ENCODE results near the gene AQP9.

The AQP9 gene

DNA sequence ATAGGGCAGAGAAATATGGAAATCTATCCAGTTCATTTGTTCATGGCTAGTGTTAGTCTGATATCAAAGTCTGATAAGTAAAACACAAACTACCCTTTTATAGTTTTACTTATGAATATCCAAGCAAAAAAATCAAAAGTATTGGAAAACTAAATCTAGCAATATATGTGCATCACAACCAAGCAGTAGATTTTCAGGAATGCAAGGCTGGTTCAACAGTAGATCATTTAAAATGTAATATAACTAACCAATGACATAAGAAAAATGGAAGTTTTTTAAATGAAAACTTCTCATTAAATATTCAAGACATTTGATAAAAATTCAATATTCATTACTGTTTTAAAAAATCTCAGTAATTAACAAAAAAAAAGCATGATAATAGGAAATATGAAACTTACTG is 12.8 kb upstream of the AQP9 start:
- H3K27me3 Mint-ChIP-seq = peaks cover 8% of the 10 kb centered on the region
- no peak overlapping the region for H3K27ac Mint-ChIP-seq
- H3K36me3 Mint-ChIP-seq = no peaks in the 10 kb centered on the region
- no peak for ATAC-seq
- no peak overlapping the region for H3K4me3 Mint-ChIP-seq
- H3K9me3 Mint-ChIP-seq = no peaks in the 10 kb centered on the region
- H3K4me1 Mint-ChIP-seq = no peaks in the 10 kb centered on the region

DNA sequence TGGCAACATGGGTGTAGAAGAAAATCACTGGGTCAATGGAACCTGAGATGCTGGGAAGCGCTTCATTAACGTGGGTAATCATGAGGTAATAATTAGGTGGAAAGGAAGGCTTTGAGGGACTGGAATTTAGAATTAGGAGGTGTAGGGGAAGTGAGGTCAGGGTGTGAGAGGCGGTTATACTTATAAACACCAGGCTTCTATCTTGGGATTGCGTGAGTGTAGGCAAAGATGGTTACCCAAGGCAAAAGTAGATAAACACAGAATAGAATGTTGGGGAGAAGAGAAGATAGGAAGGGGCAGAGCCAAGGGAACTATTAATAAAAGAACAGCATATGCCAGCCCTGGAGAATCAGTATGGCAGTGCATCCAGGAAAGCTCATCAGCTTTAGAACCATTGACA is 3.3 kb upstream of the AQP9 start:
- no peaks in the 10 kb centered on the region for H3K9me3 Mint-ChIP-seq
- no peak for ATAC-seq

DNA sequence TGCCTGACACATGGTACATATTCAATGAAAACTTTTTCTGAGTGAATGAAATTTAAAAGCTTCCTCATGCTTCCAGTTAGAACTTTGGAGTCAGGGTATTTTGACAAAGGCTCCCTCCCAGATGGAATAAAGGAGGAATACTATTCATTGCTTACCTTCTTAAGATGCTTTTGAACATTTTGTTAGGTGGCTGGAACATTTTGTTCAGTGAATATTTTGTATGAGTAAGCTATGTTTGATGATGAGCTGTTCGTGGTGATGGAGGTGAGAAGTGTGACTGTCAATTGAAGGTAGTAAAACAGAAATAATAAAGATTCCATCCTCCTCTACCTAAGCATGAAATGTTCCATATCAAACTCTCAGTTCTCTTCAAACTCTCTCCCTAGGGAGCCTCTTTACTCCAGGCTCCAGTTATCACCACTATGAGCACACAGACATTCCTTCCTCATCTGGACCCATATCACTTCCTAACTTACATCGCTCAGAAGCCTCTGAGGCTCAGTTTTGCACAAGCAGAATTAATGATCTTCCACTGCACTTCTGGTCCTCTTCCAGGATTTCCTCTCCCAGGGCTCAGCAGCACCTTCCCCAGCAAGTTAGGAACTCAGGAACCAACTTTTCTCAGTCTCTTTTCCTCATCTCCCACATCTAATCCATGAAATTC is 2.5 kb upstream of the AQP9 start:
- H3K4me1 Mint-ChIP-seq = no peaks in the 10 kb centered on the region
- no peaks in the 10 kb centered on the region for H3K9me3 Mint-ChIP-seq
- H3K4me3 Mint-ChIP-seq = no peak overlapping the region
- H3K27me3 Mint-ChIP-seq = no peaks in the 10 kb centered on the region
- ATAC-seq = no peak
- no peak overlapping the region for H3K27ac Mint-ChIP-seq
- H3K36me3 Mint-ChIP-seq = no peaks in the 10 kb centered on the region

More for the DNA sequence above, 3.3 kb upstream of the AQP9 start:
- Mint-ChIP-seq H3K4me3 (no peak overlapping the region), H3K27ac (no peak overlapping the region), H3K27me3 (no peaks in the 10 kb centered on the region), H3K36me3 (no peaks in the 10 kb centered on the region), H3K4me1 (no peaks in the 10 kb centered on the region)

DNA sequence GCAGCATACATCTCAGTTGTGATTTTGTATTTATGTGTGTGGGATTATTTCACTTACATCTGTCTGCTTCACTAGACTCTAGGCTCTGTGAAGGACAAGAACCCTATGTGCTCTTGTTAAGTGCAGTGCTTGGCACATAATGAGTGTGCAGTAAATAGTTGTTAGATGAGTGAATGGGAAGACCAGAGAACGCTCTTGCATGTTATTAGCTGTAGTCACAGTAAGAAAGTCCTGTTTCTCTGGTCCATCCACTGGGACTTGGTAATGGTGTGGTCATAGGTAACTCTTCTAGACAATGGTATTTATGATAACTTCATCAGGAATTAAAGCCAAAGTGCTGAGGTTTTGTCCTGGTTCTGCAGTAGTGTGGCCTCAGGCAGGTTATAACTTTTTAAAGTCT is 1.4 kb upstream of the AQP9 start:
- no peak for ATAC-seq
- Mint-ChIP-seq H3K4me1 (no peaks in the 10 kb centered on the region), H3K27ac (no peak overlapping the region), H3K9me3 (no peaks in the 10 kb centered on the region), H3K36me3 (no peaks in the 10 kb centered on the region), H3K4me3 (no peak overlapping the region), H3K27me3 (no peaks in the 10 kb centered on the region)

DNA sequence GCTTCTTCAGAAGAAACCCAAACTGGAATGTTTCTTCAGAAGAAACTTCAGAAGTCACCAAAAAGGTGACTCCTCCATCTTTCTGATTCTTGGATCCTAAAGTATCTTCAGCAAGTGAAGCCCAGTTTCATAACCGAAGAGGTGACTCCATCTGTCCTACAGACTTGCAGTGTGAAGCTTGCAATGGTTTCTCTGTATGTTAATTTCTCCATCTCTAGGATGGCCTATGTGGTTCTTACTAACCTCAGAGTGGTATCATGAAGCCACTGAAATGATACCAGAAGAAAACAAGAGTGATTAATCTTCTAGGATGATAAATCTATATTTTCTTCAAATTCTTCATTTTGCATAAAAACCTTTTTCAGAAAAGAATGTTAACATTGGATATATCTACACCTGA is 495 bp upstream of the AQP9 start:
- H3K27me3 Mint-ChIP-seq = no peaks in the 10 kb centered on the region

DNA sequence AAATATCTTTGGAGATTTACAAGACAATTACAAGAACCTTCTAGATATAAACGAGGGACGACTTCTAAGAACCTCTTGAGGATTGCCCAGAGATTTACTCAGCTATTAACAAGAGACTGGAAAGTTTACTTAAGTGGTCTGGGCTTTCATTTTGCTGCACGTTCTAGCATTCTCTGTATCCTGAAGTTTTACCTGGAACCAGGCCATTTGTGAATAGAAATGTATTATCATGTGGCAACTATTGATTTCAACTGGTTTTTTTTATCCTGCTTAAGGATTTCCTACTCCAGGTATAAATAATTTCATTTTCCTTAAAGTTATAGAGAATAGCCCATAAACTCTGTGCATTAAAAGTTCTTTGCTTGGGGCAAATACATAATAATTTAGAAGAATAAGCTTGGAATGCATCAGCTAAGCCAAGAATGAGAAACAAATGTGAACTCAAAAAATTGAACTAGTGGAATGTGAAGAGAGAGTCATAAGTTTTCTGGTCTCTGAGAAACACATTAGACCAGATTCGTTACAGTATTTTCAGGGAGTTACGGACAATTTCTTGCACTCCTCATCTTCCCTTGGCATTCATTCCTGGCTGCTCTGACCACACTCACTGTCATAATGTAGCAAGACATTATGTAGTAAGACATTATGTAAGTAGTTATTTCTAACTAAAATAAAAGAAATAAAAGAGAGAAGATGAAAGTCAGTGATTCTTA is 1.3 kb downstream of the AQP9 start:
- no peak for ATAC-seq
- Mint-ChIP-seq H3K9me3 (no peaks in the 10 kb centered on the region), H3K27ac (no peak overlapping the region), H3K36me3 (no peaks in the 10 kb centered on the region), H3K4me1 (no peaks in the 10 kb centered on the region), H3K4me3 (no peak overlapping the region), H3K27me3 (no peaks in the 10 kb centered on the region)

More for the DNA sequence above, 495 bp upstream of the AQP9 start:
- no peak overlapping the region for H3K27ac Mint-ChIP-seq
- H3K4me3 Mint-ChIP-seq = no peak overlapping the region
- no peaks in the 10 kb centered on the region for H3K36me3 Mint-ChIP-seq
- H3K9me3 Mint-ChIP-seq = no peaks in the 10 kb centered on the region
- no peak for ATAC-seq
- H3K4me1 Mint-ChIP-seq = no peaks in the 10 kb centered on the region

DNA sequence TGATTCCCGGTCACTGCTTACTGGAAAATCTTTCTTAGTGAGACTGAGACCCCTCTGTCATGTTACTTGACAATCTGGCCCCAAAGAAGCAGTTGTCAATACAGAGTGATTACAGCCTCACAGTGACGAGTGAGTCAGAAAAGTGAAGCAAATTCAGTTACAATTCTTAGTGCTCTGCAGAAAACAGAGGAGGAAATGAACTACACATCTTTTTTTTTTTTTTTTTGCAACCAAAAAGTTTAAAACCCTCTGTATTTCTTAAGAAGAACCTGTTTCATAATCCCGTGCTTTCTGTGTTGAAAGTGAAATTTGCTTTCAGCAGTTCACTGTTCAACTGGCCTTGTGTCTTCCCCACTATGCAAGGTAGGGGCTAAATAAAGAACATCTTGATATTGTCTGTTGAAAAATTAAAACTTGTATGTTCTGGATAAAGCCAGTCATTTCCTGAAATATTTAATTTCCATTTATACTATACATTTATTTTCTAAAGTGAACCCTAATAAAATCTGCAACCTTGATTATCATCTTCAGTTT is 1.9 kb downstream of the AQP9 start:
- Mint-ChIP-seq H3K4me3 (no peak overlapping the region), H3K9me3 (no peaks in the 10 kb centered on the region), H3K4me1 (no peaks in the 10 kb centered on the region), H3K36me3 (no peaks in the 10 kb centered on the region), H3K27ac (no peak overlapping the region), H3K27me3 (no peaks in the 10 kb centered on the region)
- ATAC-seq = no peak

DNA sequence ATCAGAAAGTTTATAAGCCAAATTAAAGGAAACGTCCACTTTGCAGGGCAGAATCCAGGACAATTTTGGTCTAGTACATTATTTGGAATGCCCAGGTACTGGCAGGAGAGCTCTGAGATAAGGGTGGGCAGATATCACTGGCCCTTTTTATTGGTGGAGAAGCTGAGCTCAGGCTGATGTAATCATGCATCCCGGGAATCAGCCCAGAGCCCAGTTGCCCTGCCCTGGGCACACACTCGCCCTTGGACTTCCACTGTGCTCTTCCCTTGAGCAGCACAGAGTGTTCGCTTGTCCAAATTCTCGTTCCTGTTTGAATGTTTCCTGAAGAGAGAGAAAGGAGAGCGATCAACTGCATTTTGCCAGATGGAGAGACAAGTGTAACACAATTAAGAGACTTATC is 3.7 kb downstream of the AQP9 start:
- no peak for ATAC-seq
- Mint-ChIP-seq H3K27me3 (peaks cover 13% of the 10 kb centered on the region), H3K4me3 (no peak overlapping the region), H3K36me3 (no peaks in the 10 kb centered on the region), H3K4me1 (peaks cover 7% of the 10 kb centered on the region), H3K27ac (no peak overlapping the region), H3K9me3 (no peaks in the 10 kb centered on the region)

DNA sequence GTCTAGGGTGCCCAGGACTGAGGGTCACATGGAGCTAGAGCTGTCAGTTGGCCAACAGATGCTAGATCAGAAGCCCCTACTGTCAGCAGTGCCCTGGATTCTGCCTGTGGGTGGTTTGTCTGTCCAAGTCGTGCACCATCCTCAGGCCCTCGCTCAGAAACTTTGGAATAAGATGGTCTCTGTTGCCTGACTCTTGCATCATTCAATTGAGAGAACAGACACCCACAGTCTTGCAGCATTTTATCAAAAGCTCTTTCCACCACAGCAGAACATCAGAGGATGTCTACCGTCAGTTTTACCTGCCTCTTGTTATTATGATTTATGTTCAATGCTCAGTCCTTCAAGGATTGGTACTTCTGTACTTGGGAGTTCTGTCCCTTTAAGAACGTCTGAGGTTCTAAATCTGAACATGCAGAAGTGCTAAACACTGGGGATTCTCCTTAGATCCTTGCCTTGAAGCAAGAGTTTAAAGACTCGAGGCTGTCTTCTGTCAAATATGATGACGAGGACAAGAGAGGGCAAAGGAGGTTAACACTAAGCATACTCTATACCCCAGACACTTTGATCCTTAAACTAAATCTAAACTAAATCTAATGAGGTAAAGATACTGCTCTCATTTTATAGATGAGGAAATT is 4.8 kb downstream of the AQP9 start:
- no peak overlapping the region for H3K27ac Mint-ChIP-seq
- peaks cover 13% of the 10 kb centered on the region for H3K27me3 Mint-ChIP-seq
- H3K36me3 Mint-ChIP-seq = no peaks in the 10 kb centered on the region
- H3K4me3 Mint-ChIP-seq = no peak overlapping the region
- peaks cover 7% of the 10 kb centered on the region for H3K4me1 Mint-ChIP-seq
- ATAC-seq = no peak
- H3K9me3 Mint-ChIP-seq = no peaks in the 10 kb centered on the region

DNA sequence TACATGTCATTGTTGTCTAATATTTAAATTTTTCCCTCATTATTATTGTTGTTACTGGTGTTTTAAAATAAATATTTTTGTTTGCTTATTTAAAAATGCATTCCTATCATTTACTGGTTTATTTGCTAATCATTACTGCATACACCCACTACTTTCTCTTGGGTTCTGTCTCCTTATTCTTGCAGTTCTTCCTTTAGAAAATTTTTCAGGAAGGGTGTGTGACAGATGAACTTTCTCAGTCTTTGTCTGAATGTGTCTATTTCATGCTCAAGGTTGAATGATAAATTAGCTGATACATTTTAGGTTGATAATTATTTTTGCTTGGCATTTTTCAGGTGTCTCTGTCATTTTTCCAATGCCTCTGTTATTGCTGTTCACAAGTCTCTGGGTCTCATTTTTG is 7.4 kb downstream of the AQP9 start:
- Mint-ChIP-seq H3K27me3 (peaks cover 13% of the 10 kb centered on the region), H3K9me3 (no peaks in the 10 kb centered on the region), H3K27ac (no peak overlapping the region), H3K4me1 (peaks cover 7% of the 10 kb centered on the region), H3K36me3 (no peaks in the 10 kb centered on the region), H3K4me3 (no peak overlapping the region)
- no peak for ATAC-seq

DNA sequence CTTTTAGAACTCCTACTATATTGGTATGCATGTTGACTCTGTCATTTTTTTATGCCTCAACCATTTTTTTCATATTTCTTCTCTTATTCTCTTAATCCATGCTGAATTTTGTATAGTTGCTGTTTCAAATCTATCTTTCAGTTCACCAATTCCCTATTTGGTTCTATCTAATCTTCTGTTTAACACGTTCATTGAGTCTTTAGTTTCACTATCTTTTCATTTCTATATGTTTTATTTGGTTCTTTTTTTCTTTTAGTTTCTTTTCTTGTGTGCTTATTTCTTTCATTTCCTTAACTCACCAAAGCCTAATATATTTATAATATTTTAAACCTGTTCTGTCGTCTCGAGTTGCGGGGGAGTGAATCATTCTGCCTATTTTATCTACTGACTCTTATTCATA is 8.0 kb downstream of the AQP9 start:
- Mint-ChIP-seq H3K4me3 (no peak overlapping the region), H3K4me1 (peaks cover 7% of the 10 kb centered on the region), H3K27ac (no peak overlapping the region), H3K9me3 (no peaks in the 10 kb centered on the region), H3K27me3 (peaks cover 13% of the 10 kb centered on the region), H3K36me3 (no peaks in the 10 kb centered on the region)
- ATAC-seq = no peak

DNA sequence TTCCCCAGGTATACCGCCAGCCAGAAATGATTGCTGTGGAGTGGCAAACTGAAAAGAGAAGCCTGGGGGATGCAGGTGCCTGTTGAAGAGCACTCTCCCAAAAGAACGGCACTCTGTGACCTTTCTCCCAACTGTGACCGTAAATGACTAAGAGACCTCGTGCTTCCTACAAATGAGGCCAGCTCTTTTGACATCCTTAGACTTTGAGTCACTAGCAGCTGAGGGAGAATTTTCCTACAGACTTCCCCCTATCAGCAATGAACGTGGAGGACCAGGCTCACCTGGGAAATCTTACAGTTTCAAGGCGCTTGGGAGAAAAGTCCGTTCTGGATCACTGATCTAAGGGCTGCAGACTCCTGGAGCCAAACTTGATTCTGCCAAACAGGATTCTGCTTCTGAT is 8.6 kb downstream of the AQP9 start:
- no peaks in the 10 kb centered on the region for H3K36me3 Mint-ChIP-seq
- no peak overlapping the region for H3K27ac Mint-ChIP-seq
- peaks cover 13% of the 10 kb centered on the region for H3K27me3 Mint-ChIP-seq
- ATAC-seq = no peak
- H3K4me1 Mint-ChIP-seq = peaks cover 7% of the 10 kb centered on the region
- H3K9me3 Mint-ChIP-seq = no peaks in the 10 kb centered on the region
- H3K4me3 Mint-ChIP-seq = no peak overlapping the region

DNA sequence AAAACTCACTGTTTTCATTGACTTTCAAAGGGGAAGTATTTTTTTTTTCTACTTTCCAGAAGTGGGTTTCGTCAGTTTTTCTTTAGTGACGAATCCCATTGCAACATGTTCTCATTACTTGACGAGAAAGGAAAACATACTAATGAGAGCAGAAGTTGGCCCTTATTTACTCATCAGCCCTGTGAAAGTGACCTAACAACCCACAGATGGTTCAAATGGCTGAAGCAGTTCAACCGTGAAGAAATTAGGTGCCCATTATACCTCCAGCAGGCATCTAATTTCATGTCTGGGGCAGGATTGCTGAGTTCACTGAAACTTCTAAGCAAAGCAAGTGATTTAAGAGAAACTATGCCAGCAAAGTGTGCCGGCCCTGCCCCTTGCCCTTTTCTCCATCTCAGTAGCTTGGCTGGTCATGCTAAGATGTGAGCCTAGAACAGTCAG is 9.0 kb downstream of the AQP9 start:
- Mint-ChIP-seq H3K9me3 (no peaks in the 10 kb centered on the region), H3K27me3 (peaks cover 13% of the 10 kb centered on the region), H3K4me3 (no peak overlapping the region), H3K27ac (no peak overlapping the region), H3K36me3 (no peaks in the 10 kb centered on the region), H3K4me1 (peaks cover 7% of the 10 kb centered on the region)
- no peak for ATAC-seq

DNA sequence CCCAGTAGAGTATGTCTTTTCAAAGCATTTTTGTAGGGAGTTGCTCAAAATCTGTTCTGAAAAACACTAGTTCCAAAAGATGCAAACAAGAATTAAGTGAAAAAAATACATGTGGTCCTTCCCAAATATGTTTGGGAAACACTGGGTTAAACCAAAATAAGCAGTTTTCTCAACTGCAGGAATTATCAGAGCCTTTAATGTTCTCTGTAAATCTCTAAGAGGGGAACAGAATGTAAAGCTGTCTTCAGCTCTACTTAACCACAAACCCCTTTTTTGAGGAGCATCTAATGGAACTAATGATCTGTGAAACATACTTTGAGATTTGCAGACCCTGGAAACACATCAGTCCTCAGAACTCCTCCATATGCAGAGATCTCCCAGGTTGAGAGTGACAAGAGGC is 9.9 kb downstream of the AQP9 start:
- no peaks in the 10 kb centered on the region for H3K9me3 Mint-ChIP-seq
- no peak overlapping the region for H3K27ac Mint-ChIP-seq
- H3K36me3 Mint-ChIP-seq = no peaks in the 10 kb centered on the region
- peaks cover 7% of the 10 kb centered on the region for H3K4me1 Mint-ChIP-seq
- ATAC-seq = no peak
- peaks cover 13% of the 10 kb centered on the region for H3K27me3 Mint-ChIP-seq
- no peak overlapping the region for H3K4me3 Mint-ChIP-seq

DNA sequence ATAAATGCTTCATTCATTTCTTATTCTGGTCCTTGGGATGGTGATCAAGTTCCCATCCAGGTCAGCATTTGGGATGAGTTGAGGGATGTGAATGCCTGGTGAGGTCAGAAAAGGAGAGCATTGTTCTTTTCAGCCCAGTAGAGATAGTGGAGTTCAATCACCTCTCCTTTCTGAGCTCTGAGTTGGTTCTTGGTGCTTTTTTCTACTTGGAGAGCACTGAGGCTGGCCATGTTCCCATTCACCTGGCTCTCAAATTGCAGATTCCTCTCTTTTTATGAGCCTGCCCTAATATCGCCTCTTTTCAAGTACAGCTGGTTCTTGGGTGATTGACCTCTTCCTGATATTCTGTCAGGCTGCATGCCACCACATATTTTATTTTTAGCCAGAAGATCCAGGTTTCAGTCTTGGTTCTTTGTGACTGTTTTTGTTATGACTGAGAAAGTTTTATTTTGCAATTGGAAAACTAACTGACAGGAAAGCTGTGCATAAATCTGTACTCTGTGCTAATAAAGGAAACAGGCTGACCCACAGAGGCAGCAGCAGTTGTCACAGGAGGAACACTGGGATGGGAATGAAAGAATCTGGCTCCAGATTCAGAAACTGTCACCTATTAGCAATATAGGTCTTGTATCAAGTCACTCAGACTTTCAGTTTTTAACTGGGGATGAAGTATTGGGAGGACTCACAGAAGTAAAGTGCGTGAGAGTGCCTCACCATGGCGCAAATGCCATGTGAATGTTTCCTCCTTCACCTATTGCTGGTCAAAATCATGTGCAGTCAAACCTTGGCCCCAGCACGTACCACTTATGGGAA is 10.7 kb downstream of the AQP9 start:
- Mint-ChIP-seq H3K4me3 (no peak overlapping the region), H3K9me3 (no peaks in the 10 kb centered on the region), H3K4me1 (peaks cover 7% of the 10 kb centered on the region), H3K27ac (no peak overlapping the region), H3K36me3 (no peaks in the 10 kb centered on the region), H3K27me3 (peaks cover 13% of the 10 kb centered on the region)
- ATAC-seq = no peak
